GM23338 (cell line): ENCODE results near the gene DIP2C.
"Not testable (repeated sequence)": the region's sequence is repeated elsewhere in the genome, so short reads cannot be mapped to it uniquely, and the experiment has no call there.

Experiments
- CREB1 ChIP-seq: fragments of 250-450 bp; sonication (Bioruptor Pico); IDR thresholded peaks from 2 replicates; pipeline ENCODE4 v1.5.0; 2020; ENCODE audit warnings: low read depth, mild to moderate bottlenecking, moderate library complexity
- EZH2 ChIP-seq: fragments of 200-600 bp; sonication (generic); IDR thresholded peaks from one replicate; pipeline ENCODE4 v1.8.0; 2017; ENCODE audit warnings: antibody characterized with exemption, mild to moderate bottlenecking, low read depth; ENCODE audit not compliant: unreplicated experiment
- EZH2phosphoT487 ChIP-seq: fragments of 200-600 bp; sonication (generic); IDR thresholded peaks from one replicate; pipeline ENCODE4 v1.8.1; 2018; ENCODE audit warnings: antibody characterized with exemption; ENCODE audit not compliant: unreplicated experiment
- JUNB ChIP-seq: IDR thresholded peaks from one replicate; pipeline ENCODE4 v1.6.1; 2016; ENCODE audit warnings: antibody characterized with exemption; ENCODE audit not compliant: unreplicated experiment
- POLR2AphosphoS5 ChIP-seq: IDR thresholded peaks from 2 replicates; pipeline ENCODE4 v1.6.1; 2016; ENCODE audit warnings: antibody characterized with exemption, low read depth
- STAT1 ChIP-seq: IDR thresholded peaks from one replicate; pipeline ENCODE4 v1.6.1; 2016; ENCODE audit warnings: antibody characterized with exemption; ENCODE audit not compliant: unreplicated experiment
- ZNF114 ChIP-seq: fragments of 250-450 bp; sonication (Bioruptor Pico); IDR thresholded peaks from 2 replicates; pipeline ENCODE4 v1.5.0; 2020; ENCODE audit warnings: mild to moderate bottlenecking, moderate library complexity
- ZNF331 ChIP-seq: fragments of 250-450 bp; sonication (Bioruptor Pico); IDR thresholded peaks from 2 replicates; pipeline ENCODE4 v1.5.0; 2020; ENCODE audit warnings: low read depth, mild to moderate bottlenecking, moderate library complexity
- TF ChIP-seq, protein P1 (sequence below), 2 experiments: fragments of 200-600 bp in 1 of 2; sonication (generic) in 1 of 2; conservative IDR thresholded peaks; 2 replicates each; pipeline versions ENCODE4 v1.5.1 to v1.6.1; 2016 to 2017; ENCODE audit warnings: antibody characterized with exemption in 2 of 2, low read depth in 2 of 2, mild to moderate bottlenecking in 2 of 2, moderate library complexity in 1 of 2
- TF ChIP-seq, protein P2 (sequence below): IDR thresholded peaks from one replicate; pipeline ENCODE4 v1.6.1; 2018; ENCODE audit warnings: antibody characterized with exemption; ENCODE audit not compliant: unreplicated experiment
- TF ChIP-seq, protein P3 (sequence below): fragments of 250-450 bp; sonication (Bioruptor Pico); IDR thresholded peaks from 2 replicates; pipeline ENCODE4 v1.5.0; 2020; ENCODE audit warnings: mild to moderate bottlenecking, moderate library complexity

DNA sequence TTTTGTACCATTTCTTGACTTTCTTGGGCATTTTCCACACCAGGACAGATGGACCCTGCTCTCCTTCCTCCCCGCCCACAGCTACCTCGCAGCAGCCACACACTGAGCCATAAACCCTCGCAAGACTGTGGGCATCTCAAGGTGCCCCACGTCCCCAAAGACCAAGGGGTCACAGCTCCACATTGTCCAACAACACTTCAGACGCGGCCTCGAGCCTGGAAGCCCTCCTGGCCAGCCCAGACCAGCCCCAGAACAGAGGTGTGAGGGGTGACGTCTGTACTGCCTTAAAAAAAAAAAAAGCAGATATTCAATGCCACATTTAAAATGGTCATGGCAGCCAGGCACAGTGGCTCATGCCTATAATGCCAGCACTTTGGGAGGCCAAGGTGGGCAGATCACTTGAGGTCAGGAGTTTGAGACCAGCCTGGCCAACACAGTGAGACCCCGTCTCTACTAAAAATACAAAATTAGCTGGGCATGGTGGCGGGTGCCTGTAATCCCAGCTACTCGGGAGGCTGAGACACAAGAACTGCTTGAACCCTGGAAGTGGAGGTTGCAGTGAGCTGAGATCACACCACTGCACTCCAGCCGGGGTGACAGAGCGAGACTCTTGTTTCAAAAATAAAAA is 36.5 kb downstream of the DIP2C start:
- TF ChIP-seq, protein P1, sequence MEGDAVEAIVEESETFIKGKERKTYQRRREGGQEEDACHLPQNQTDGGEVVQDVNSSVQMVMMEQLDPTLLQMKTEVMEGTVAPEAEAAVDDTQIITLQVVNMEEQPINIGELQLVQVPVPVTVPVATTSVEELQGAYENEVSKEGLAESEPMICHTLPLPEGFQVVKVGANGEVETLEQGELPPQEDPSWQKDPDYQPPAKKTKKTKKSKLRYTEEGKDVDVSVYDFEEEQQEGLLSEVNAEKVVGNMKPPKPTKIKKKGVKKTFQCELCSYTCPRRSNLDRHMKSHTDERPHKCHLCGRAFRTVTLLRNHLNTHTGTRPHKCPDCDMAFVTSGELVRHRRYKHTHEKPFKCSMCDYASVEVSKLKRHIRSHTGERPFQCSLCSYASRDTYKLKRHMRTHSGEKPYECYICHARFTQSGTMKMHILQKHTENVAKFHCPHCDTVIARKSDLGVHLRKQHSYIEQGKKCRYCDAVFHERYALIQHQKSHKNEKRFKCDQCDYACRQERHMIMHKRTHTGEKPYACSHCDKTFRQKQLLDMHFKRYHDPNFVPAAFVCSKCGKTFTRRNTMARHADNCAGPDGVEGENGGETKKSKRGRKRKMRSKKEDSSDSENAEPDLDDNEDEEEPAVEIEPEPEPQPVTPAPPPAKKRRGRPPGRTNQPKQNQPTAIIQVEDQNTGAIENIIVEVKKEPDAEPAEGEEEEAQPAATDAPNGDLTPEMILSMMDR (conservative IDR thresholded peaks at IDR 0.05; ENCODE audit: low read depth in 2 of 2), result not testable (repeated sequence)
- TF ChIP-seq EZH2; ZNF331; POLR2AphosphoS5; EZH2phosphoT487; ZNF114 (CRISPR knock-in tag); CREB1 (CRISPR knock-in tag); JUNB; STAT1: not testable (repeated sequence)
- TF ChIP-seq, protein P2, sequence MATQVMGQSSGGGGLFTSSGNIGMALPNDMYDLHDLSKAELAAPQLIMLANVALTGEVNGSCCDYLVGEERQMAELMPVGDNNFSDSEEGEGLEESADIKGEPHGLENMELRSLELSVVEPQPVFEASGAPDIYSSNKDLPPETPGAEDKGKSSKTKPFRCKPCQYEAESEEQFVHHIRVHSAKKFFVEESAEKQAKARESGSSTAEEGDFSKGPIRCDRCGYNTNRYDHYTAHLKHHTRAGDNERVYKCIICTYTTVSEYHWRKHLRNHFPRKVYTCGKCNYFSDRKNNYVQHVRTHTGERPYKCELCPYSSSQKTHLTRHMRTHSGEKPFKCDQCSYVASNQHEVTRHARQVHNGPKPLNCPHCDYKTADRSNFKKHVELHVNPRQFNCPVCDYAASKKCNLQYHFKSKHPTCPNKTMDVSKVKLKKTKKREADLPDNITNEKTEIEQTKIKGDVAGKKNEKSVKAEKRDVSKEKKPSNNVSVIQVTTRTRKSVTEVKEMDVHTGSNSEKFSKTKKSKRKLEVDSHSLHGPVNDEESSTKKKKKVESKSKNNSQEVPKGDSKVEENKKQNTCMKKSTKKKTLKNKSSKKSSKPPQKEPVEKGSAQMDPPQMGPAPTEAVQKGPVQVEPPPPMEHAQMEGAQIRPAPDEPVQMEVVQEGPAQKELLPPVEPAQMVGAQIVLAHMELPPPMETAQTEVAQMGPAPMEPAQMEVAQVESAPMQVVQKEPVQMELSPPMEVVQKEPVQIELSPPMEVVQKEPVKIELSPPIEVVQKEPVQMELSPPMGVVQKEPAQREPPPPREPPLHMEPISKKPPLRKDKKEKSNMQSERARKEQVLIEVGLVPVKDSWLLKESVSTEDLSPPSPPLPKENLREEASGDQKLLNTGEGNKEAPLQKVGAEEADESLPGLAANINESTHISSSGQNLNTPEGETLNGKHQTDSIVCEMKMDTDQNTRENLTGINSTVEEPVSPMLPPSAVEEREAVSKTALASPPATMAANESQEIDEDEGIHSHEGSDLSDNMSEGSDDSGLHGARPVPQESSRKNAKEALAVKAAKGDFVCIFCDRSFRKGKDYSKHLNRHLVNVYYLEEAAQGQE, result not testable (repeated sequence)
- TF ChIP-seq, protein P3, sequence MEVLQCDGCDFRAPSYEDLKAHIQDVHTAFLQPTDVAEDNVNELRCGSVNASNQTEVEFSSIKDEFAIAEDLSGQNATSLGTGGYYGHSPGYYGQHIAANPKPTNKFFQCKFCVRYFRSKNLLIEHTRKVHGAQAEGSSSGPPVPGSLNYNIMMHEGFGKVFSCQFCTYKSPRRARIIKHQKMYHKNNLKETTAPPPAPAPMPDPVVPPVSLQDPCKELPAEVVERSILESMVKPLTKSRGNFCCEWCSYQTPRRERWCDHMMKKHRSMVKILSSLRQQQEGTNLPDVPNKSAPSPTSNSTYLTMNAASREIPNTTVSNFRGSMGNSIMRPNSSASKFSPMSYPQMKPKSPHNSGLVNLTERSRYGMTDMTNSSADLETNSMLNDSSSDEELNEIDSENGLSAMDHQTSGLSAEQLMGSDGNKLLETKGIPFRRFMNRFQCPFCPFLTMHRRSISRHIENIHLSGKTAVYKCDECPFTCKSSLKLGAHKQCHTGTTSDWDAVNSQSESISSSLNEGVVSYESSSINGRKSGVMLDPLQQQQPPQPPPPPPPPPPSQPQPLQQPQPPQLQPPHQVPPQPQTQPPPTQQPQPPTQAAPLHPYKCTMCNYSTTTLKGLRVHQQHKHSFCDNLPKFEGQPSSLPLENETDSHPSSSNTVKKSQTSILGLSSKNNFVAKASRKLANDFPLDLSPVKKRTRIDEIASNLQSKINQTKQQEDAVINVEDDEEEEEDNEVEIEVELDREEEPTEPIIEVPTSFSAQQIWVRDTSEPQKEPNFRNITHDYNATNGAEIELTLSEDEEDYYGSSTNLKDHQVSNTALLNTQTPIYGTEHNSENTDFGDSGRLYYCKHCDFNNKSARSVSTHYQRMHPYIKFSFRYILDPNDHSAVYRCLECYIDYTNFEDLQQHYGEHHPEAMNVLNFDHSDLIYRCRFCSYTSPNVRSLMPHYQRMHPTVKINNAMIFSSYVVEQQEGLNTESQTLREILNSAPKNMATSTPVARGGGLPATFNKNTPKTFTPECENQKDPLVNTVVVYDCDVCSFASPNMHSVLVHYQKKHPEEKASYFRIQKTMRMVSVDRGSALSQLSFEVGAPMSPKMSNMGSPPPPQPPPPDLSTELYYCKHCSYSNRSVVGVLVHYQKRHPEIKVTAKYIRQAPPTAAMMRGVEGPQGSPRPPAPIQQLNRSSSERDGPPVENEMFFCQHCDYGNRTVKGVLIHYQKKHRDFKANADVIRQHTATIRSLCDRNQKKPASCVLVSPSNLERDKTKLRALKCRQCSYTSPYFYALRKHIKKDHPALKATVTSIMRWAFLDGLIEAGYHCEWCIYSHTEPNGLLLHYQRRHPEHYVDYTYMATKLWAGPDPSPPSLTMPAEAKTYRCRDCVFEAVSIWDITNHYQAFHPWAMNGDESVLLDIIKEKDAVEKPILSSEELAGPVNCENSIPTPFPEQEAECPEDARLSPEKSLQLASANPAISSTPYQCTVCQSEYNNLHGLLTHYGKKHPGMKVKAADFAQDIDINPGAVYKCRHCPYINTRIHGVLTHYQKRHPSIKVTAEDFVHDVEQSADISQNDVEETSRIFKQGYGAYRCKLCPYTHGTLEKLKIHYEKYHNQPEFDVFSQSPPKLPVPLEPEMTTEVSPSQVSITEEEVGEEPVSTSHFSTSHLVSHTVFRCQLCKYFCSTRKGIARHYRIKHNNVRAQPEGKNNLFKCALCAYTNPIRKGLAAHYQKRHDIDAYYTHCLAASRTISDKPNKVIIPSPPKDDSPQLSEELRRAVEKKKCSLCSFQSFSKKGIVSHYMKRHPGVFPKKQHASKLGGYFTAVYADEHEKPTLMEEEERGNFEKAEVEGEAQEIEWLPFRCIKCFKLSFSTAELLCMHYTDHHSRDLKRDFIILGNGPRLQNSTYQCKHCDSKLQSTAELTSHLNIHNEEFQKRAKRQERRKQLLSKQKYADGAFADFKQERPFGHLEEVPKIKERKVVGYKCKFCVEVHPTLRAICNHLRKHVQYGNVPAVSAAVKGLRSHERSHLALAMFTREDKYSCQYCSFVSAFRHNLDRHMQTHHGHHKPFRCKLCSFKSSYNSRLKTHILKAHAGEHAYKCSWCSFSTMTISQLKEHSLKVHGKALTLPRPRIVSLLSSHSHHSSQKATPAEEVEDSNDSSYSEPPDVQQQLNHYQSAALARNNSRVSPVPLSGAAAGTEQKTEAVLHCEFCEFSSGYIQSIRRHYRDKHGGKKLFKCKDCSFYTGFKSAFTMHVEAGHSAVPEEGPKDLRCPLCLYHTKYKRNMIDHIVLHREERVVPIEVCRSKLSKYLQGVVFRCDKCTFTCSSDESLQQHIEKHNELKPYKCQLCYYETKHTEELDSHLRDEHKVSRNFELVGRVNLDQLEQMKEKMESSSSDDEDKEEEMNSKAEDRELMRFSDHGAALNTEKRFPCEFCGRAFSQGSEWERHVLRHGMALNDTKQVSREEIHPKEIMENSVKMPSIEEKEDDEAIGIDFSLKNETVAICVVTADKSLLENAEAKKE, result not testable (repeated sequence)
